GM12878 (cell line): ENCODE data around the gene STK39. TPM values are rescaled to one million over a fixed set of nuclear protein-coding genes. Genes with fewer than 3 reads are reported as not detected.

ENCODE experiments used
- ATAC-seq: fragments of 200-7000 bp; cut with Tn5 transposase; 3 replicates; pipeline ENCODE4 v1.9.1; 2020; ENCODE audit warnings: mild to moderate bottlenecking, moderate library complexity
- BruUV-seq: library from RNA; stranded (reverse); fragments of 400-500 nt; replicated peaks from 2 replicates; lab custom pipeline; 2021; lab: Mats Ljungman, UMichigan
- CTCF ChIA-PET: fragments of 300-600 bp; sonication (Branson Sonifier 250); formaldehyde crosslinking; extraction: SDS; loops from one replicate; lab custom pipeline; 2021; ENCODE audit warnings: inconsistent platforms; lab: Yijun Ruan, JAX
- POLR2A ChIA-PET: fragments of 350-600 bp; formaldehyde crosslinking; extraction: SDS; loops from one replicate; lab custom pipeline; 2021; ENCODE audit warnings: inconsistent platforms; lab: Charles Lee
- RAD21 ChIA-PET: fragments of 300-600 bp; sonication (Branson Sonifier 250); formaldehyde crosslinking; loops from one replicate; lab custom pipeline; 2023; ENCODE audit warnings: antibody characterized with exemption; ENCODE audit not compliant: unreplicated experiment; lab: Charles Lee
- SMC1A ChIA-PET: fragments of 300-600 bp; sonication (Branson Sonifier 250); formaldehyde crosslinking; loops from one replicate; lab custom pipeline; 2023; ENCODE audit not compliant: unreplicated experiment, uncharacterized antibody; lab: Charles Lee
- DNase-seq: peaks from one replicate; pipeline ENCODE4 v3.0.0-alpha.2; 2011; ENCODE audit warnings: low read depth, low spot score
- FAIRE-seq: peaks from 3 replicates; lab custom pipeline; 2011; peaks lifted over from hg19 to GRCh38; lab: Jason Lieb, UNC
- H2AFZ ChIP-seq: 2 replicates; pipeline ENCODE4 v1.6.0; 2011; ENCODE audit warnings: low read depth, low read length, control low read depth; ENCODE audit not compliant: control insufficient read depth
- H3K27ac ChIP-seq: 2 replicates; pipeline ENCODE4 v1.5.1; 2011; ENCODE audit warnings: control low read depth; ENCODE audit not compliant: control insufficient read depth, insufficient read depth
- H3K27me3 ChIP-seq, 2 experiments: replicated peaks in 1 of 2; 2 replicates each; pipeline versions ENCODE4 v1.6.0 to v1.6.1; 2011; ENCODE audit warnings: low read length in 1 of 2; ENCODE audit not compliant: control insufficient read depth in 2 of 2, insufficient read depth in 2 of 2
- H3K36me3 ChIP-seq, 2 experiments: 2 replicates each; pipeline ENCODE4 v1.5.1; 2011; ENCODE audit warnings: low read length in 1 of 2; ENCODE audit not compliant: control insufficient read depth in 2 of 2, insufficient read depth in 2 of 2
- H3K4me1 ChIP-seq: 2 replicates; pipeline ENCODE4 v1.6.1; 2011; ENCODE audit warnings: mild to moderate bottlenecking, low read length, moderate library complexity, mixed read lengths; ENCODE audit not compliant: control insufficient read depth, insufficient read depth
- H3K4me2 ChIP-seq: 2 replicates; pipeline ENCODE4 v1.6.0; 2011; ENCODE audit warnings: control low read depth; ENCODE audit not compliant: control insufficient read depth, insufficient read depth
- H3K4me3 ChIP-seq: fragments of 200-600 bp; sonication (generic); 2 replicates; pipeline ENCODE4 v1.5.1; 2016
- H3K79me2 ChIP-seq: 2 replicates; pipeline ENCODE4 v1.6.0; 2011; ENCODE audit warnings: low read length; ENCODE audit not compliant: control insufficient read depth, insufficient read depth
- H3K9ac ChIP-seq: 2 replicates; pipeline ENCODE4 v1.8.0; 2011; ENCODE audit warnings: low read length, control low read depth, mixed read lengths; ENCODE audit not compliant: control insufficient read depth, insufficient read depth
- H3K9me3 ChIP-seq: replicated peaks from 3 replicates; pipeline ENCODE4 v1.5.1; 2011; ENCODE audit warnings: mild to moderate bottlenecking, low read length; ENCODE audit not compliant: control insufficient read depth, insufficient read depth
- H4K20me1 ChIP-seq: 2 replicates; pipeline ENCODE4 v1.6.0; 2011; ENCODE audit not compliant: control insufficient read depth, insufficient read depth
- CBFB ChIP-seq: IDR thresholded peaks from 2 replicates; pipeline ENCODE4 v1.6.1; 2016; ENCODE audit warnings: antibody characterized with exemption, low read depth
- EP300 ChIP-seq, 2 experiments: fragments of 150-350 bp in 1 of 2; IDR thresholded peaks; 2 replicates each; pipeline ENCODE4 v1.6.1; 2011 to 2012; ENCODE audit warnings: low read depth in 2 of 2, low read length in 2 of 2, borderline replicate concordance in 1 of 2, improper control_type of control experiment in 1 of 2, inconsistent platforms in 1 of 2; ENCODE audit not compliant: control insufficient read depth in 1 of 2
- HCFC1 ChIP-seq: fragments of 150-350 bp; IDR thresholded peaks from 2 replicates; pipeline ENCODE4 v1.6.1; 2014; ENCODE audit warnings: low read length
- NBN ChIP-seq: fragments of 450-650 bp; IDR thresholded peaks from 2 replicates; pipeline ENCODE4 v1.6.1; 2016
- RAD51 ChIP-seq: fragments of 450-650 bp; IDR thresholded peaks from 2 replicates; pipeline ENCODE4 v1.6.1; 2016; ENCODE audit warnings: moderate library complexity, mild to moderate bottlenecking, inconsistent platforms
- SIN3A ChIP-seq: IDR thresholded peaks from 2 replicates; pipeline ENCODE4 v1.6.1; 2012; ENCODE audit warnings: low read depth, low read length, improper control_type of control experiment
- SREBF2 ChIP-seq: IDR thresholded peaks from 2 replicates; pipeline ENCODE4 v1.6.1; 2012; ENCODE audit warnings: mild to moderate bottlenecking, low read length
- TCF3 ChIP-seq: IDR thresholded peaks from 2 replicates; pipeline ENCODE4 v1.6.1; 2012; ENCODE audit warnings: low read depth, mild to moderate bottlenecking, low read length, borderline replicate concordance; ENCODE audit not compliant: insufficient read depth
- WRNIP1 ChIP-seq: IDR thresholded peaks from 2 replicates; pipeline ENCODE4 v1.6.1; 2011; ENCODE audit warnings: low read depth, low read length, improper control_type of control experiment, borderline replicate concordance
- ZNF24 ChIP-seq: fragments of 450-650 bp; IDR thresholded peaks from 2 replicates; pipeline ENCODE4 v1.6.1; 2017; ENCODE audit warnings: antibody characterized with exemption, mild to moderate bottlenecking
- WGBS: methylation state at CpG from one replicate; pipeline ENCODE4 v1.1.6; 2016; ENCODE audit warnings: low lambda C conversion rate; ENCODE audit not compliant: insufficient replicate concordance, insufficient coverage; ENCODE audit errors: missing lambda C conversion rate; 5-methylcytosine and 5-hydroxymethylcytosine counted together
- in situ Hi-C: fragments of 300-500 bp; cut with MboI; formaldehyde crosslinking; loops from 9 replicates; pipeline ENCODE4 v1.14.3; 2018; ENCODE audit warnings: mixed read lengths
- intact Hi-C: fragments of 100-400 bp; cut with micrococcal nuclease; formaldehyde crosslinking; loops from one replicate; pipeline ENCODE4 v1.14.2; 2022; ENCODE audit not compliant: unreplicated experiment
- polyA plus RNA-seq, 11 experiments: library from polyadenylated mRNA; depleted of rRNA in 4 of 11; unstranded in 6 of 11; stranded (reverse) in 5 of 11; fragments of >200 nt; fragmentation: Nextera tagmentation in 4 of 11; fragmentation: Illumina TruSeq in 1 of 11; extraction: Ambion mirVana in 4 of 11; extraction: Trizol in 1 of 11; gene quantifications; 1 replicate in 1 of 11; 2 replicates in 10 of 11; pipeline versions ENCODE4 v1.2.1 to v1.2.3, GENCODE V29; 2011 to 2016; ENCODE audit warnings: inconsistent platforms in 2 of 11, missing spikeins in 2 of 11, low read depth in 1 of 11
- total RNA-seq, 4 experiments: library from RNA; depleted of rRNA in 3 of 4; stranded (reverse); fragments of >200 nt in 3 of 4; fragmentation: Illumina TruSeq in 1 of 4; extraction: Trizol in 1 of 4; gene quantifications; 2 replicates each; pipeline versions ENCODE4 v1.2.1 to v1.2.3, GENCODE V29; 2013 to 2021
- TF ChIP-seq, protein P1 (sequence below), 3 experiments: IDR thresholded peaks in 2 of 3; conservative IDR thresholded peaks in 1 of 3; 2 replicates each; pipeline ENCODE4 v1.5.1; 2011; ENCODE audit warnings: low read depth in 3 of 3, low read length in 3 of 3, mild to moderate bottlenecking in 3 of 3, control low read depth in 2 of 3, moderate library complexity in 2 of 3, inconsistent platforms in 1 of 3, mixed read lengths in 1 of 3; ENCODE audit not compliant: control insufficient read depth in 2 of 3, insufficient read depth in 1 of 3; ENCODE audit errors: extremely low read depth in 1 of 3
- TF ChIP-seq, protein P2 (sequence below): fragments of 450-650 bp; IDR thresholded peaks from 2 replicates; pipeline ENCODE4 v1.6.1; 2016; ENCODE audit warnings: mild to moderate bottlenecking, moderate library complexity, borderline replicate concordance
- TF ChIP-seq, protein P3 (sequence below): IDR thresholded peaks from 2 replicates; pipeline ENCODE4 v1.6.1; 2011; ENCODE audit warnings: mild to moderate bottlenecking, low read depth, low read length, moderate library complexity; ENCODE audit not compliant: insufficient replicate concordance

STK39 gene
- total and polyA plus RNA-seq, 10 of the 15 experiments (the other 5 are each of a cell fraction or from before 2014, with no cell fraction given): 0.03 to 0.21 (median 0.07) TPM; not detected in 5

DNA sequence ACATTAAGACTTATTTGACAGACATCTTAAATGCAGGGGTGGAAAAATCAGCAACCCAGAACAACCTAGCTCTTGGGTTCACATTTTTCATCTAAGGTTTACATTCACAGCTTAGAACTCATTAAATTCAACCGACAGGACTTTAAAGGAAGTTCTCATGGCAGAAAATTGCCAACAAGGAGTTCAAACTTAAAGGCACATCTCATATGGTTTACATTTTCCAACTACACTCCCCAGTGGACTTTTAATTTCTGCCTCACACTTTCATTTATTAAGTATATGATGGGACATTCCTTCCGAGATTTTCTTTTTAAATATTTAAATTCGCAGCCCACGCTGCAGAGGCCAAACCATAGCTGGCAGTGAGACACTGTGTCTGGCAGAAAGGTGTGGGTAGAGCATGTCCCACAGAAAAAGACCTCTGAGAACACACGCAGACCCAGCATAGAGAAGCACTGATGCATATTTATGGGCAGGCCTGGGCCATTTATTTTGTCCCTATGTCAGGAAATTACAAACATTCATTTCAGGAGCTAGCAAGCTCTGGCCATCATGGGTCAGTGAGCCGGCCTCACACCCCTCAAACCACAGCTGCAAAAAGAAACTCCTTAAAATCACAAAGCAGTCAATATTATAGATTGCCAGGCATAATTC, 46.3 kb downstream of the STK39 start (continued):
- TF ChIP-seq ZNF24 (no peak), EP300 (IDR thresholded peaks at IDR 0.05; ENCODE audit: borderline replicate concordance in 1 of 2, control insufficient read depth in 1 of 2, low read depth in 2 of 2, low read length in 2 of 2) (no peak)

DNA sequence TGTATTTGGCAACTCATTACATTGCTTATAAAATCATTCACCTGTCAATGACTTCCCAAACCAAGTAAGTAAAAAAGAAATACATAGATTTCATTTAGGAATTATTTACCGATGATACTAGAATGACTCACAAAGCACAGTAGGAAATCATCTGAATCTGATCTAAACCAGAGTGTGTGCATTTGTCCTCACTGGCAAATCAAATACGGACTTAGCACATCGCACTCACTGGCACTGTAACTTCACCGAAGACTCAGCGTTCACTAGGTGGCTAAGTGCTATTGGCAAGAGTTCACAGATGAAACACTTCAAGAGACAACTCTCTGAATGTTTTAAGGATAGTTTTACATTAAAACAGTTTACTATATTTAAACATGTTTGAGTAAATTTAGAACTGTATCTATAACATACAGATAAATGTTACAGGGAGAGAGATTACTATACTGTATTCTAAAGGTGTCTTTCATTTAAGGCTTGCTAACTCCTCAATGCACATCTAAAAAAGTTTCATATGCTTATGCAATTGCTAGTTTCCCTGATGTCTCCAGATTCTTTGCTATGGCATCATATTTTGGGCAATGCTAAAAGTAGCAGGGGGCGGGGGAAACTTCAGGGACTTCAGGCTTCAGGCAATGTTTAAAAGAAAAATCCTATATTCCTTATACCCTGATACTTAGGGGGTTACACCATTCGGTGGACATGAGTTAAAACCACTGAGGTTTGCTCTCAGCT, 48.8 kb downstream of the STK39 start:
- H3K36me3 ChIP-seq: no peaks in the 10 kb centered on the region
- CTCF ChIA-PET: no interaction called here
- 77% methylated on average over 7 of the region's 7 CpGs for WGBS
- H3K9ac ChIP-seq: no peak overlapping the region
- no peak overlapping the region for H3K4me3 ChIP-seq
- H2AFZ ChIP-seq: no peak overlapping the region
- H3K4me1 ChIP-seq: peaks cover 12% of the 10 kb centered on the region; the same call in 1 of the 2 replicates
- BruUV-seq: no TSS peak
- peaks cover 0 to 7% of the 10 kb centered on the region in 2 experiments; a peak in 2 of 4 replicates for H3K27me3 ChIP-seq
- RAD21 ChIA-PET: no interaction called here
- in situ Hi-C loops: no loop called here
- no peaks in the 10 kb centered on the region for H3K79me2 ChIP-seq
- no peak overlapping the region for H3K4me2 ChIP-seq
- H3K27ac ChIP-seq: no peak overlapping the region
- FAIRE-seq: no peak
- H3K9me3 ChIP-seq: no peaks in the 10 kb centered on the region
- intact Hi-C loops: no loop called here
- no peaks in the 10 kb centered on the region for H4K20me1 ChIP-seq
- ATAC-seq: no peak
- SMC1A ChIA-PET: no interaction called here
- no peak for DNase-seq
- POLR2A ChIA-PET: no interaction called here
- no peak for TF ChIP-seq TCF3
- no peak for TF ChIP-seq SIN3A
- TF ChIP-seq RAD51: no peak
- TF ChIP-seq, protein P1, sequence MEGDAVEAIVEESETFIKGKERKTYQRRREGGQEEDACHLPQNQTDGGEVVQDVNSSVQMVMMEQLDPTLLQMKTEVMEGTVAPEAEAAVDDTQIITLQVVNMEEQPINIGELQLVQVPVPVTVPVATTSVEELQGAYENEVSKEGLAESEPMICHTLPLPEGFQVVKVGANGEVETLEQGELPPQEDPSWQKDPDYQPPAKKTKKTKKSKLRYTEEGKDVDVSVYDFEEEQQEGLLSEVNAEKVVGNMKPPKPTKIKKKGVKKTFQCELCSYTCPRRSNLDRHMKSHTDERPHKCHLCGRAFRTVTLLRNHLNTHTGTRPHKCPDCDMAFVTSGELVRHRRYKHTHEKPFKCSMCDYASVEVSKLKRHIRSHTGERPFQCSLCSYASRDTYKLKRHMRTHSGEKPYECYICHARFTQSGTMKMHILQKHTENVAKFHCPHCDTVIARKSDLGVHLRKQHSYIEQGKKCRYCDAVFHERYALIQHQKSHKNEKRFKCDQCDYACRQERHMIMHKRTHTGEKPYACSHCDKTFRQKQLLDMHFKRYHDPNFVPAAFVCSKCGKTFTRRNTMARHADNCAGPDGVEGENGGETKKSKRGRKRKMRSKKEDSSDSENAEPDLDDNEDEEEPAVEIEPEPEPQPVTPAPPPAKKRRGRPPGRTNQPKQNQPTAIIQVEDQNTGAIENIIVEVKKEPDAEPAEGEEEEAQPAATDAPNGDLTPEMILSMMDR (IDR thresholded peaks at IDR 0.05 in 2 of 3, conservative IDR thresholded peaks at IDR 0.05 in 1 of 3; ENCODE audit: control insufficient read depth in 2 of 3, extremely low read depth in 1 of 3, insufficient read depth in 1 of 3, low read depth in 3 of 3, low read length in 3 of 3): no peak
- TF ChIP-seq, protein P2, sequence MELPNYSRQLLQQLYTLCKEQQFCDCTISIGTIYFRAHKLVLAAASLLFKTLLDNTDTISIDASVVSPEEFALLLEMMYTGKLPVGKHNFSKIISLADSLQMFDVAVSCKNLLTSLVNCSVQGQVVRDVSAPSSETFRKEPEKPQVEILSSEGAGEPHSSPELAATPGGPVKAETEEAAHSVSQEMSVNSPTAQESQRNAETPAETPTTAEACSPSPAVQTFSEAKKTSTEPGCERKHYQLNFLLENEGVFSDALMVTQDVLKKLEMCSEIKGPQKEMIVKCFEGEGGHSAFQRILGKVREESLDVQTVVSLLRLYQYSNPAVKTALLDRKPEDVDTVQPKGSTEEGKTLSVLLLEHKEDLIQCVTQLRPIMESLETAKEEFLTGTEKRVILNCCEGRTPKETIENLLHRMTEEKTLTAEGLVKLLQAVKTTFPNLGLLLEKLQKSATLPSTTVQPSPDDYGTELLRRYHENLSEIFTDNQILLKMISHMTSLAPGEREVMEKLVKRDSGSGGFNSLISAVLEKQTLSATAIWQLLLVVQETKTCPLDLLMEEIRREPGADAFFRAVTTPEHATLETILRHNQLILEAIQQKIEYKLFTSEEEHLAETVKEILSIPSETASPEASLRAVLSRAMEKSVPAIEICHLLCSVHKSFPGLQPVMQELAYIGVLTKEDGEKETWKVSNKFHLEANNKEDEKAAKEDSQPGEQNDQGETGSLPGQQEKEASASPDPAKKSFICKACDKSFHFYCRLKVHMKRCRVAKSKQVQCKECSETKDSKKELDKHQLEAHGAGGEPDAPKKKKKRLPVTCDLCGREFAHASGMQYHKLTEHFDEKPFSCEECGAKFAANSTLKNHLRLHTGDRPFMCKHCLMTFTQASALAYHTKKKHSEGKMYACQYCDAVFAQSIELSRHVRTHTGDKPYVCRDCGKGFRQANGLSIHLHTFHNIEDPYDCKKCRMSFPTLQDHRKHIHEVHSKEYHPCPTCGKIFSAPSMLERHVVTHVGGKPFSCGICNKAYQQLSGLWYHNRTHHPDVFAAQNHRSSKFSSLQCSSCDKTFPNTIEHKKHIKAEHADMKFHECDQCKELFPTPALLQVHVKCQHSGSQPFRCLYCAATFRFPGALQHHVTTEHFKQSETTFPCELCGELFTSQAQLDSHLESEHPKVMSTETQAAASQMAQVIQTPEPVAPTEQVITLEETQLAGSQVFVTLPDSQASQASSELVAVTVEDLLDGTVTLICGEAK: no peak
- TF ChIP-seq, protein P3, sequence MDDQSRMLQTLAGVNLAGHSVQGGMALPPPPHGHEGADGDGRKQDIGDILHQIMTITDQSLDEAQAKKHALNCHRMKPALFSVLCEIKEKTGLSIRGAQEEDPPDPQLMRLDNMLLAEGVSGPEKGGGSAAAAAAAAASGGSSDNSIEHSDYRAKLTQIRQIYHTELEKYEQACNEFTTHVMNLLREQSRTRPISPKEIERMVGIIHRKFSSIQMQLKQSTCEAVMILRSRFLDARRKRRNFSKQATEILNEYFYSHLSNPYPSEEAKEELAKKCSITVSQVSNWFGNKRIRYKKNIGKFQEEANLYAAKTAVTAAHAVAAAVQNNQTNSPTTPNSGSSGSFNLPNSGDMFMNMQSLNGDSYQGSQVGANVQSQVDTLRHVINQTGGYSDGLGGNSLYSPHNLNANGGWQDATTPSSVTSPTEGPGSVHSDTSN: no peak
- no peak for TF ChIP-seq CBFB
- TF ChIP-seq SREBF2: no peak
- no peak for TF ChIP-seq HCFC1
- no peak for TF ChIP-seq WRNIP1
- no peak for TF ChIP-seq NBN
